ENCODE measurements around the gene MDK. TPM values are rescaled to one million over a fixed set of nuclear protein-coding genes. Genes with fewer than 3 reads are reported as not detected.

The MDK gene
- 36.3 TPM for polyA plus RNA-seq (2013, experiment 1 of 2; ENCODE audit: insufficient read length)
- 35.6 TPM for polyA plus RNA-seq (2013, experiment 2 of 2; ENCODE audit: insufficient read length)

GRCh38 chr11:46381048-46381818 lies at the start of gene MDK:
Gene MDK (plus strand): TSS chr11:46381669. CDS start chr11:46382058, 389 bp downstream.
- no peak for DNase-seq

GRCh38 chr11:46332093-46332567 lies 49.3 kb upstream of the MDK start:
- DNase-seq, result no peak

GRCh38 chr11:46332568-46333393 lies 48.7 kb upstream of the MDK start:
- no peak for DNase-seq

DNA sequence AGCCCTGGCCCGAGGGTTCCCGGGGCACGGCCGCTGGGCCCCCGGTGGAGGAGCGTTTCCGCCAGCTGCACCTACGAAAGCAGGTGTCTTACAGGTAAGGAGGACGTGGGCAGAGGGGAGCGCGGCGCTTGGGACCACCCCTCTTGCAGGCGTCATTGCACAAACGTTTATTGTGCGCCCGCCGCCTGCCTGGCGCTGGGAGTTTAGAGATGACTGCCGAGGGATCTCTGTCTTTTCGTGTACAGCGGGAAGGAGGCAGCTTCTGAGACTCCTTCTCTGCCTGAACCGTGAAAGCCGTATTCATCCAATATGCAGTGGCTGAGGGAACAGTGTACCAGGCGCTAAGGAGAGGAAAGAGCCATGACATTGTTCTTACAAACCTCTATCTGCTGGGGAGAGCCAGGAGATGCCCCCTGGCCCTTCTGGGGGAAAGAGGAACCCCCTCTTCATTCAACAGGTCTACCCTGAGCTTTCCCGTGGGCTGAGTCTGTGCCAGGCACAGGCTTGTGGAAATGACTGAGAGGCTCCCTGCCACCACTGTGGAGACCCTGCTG lies 48.0 kb upstream of the MDK start:
- no peak for DNase-seq

- no peak for DNase-seq
Observed at GRCh38 chr11:46334211-46334610, 47.3 kb upstream of the MDK start.

- no peak for DNase-seq
Observed at GRCh38 chr11:46335271-46335670, 46.2 kb upstream of the MDK start.

DNA sequence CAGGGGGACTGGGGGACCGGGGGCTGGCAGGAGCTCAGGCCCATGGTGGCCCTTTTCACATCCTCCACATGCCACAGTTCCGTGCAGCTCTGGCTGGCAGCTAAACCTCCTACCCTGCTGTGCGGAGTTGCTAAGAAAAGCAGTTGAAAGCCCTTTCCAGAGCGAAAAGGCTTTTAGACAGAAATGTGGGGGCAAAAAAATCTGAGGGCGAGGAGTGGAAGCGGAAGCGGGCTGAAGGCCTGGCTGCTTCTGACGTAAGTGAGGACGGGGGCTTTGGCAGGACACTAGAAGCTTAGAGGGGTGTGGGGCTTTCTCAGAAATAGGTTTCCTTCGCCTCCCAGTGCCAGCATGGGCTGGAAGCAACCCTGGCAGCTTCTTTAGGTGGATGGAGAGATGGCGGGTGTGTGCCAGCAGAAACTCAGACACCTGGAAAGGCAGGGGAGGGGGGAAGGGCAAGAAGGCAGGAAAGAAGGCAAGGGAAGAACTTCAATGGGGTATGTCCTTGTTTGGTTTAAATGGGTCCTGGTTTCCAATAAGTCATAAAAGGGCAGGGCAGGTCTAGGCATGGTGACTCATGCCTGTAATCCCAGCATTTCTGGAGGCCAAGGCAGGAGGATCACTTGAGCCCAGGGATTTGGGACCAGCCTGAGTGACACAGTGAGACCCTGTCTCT lies 45.4 kb upstream of the MDK start:
- DNase-seq, result peak; percentile 29

DNA sequence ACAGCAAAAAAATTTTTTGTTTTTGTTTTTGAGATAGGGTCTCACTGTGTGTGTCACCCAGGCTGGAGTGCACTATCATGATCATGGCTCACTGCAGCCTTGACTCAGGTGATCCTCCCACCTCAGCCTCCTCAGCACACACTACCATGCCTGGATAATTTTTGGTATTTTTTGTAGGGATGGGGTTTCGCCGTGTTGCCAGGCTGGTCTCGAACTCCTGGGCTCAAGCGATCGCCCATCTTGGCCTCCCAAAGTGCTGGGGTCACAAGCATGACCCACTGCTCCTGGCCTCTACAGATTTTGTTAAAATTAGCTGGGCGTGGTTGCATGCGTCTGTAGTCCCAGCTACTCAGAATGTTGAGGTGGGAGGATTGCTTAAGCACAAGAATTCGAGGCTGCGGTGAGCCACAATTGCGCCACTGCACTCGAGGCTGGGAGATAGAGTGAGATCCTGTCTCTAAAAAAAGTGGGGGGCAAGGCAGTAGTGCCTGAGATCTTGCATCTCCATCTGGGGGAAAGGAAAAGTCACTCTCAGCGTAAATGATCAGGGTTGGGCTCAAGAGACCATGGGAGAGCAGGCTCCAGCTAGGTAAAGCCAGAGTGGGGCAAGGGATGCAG lies 44.8 kb upstream of the MDK start:
- DNase-seq, result no peak

- no peak for DNase-seq
Observed at GRCh38 chr11:46337626-46338345, 43.7 kb upstream of the MDK start.

GRCh38 chr11:46338636-46338987 lies 42.9 kb upstream of the MDK start:
- DNase-seq, result no peak

DNA sequence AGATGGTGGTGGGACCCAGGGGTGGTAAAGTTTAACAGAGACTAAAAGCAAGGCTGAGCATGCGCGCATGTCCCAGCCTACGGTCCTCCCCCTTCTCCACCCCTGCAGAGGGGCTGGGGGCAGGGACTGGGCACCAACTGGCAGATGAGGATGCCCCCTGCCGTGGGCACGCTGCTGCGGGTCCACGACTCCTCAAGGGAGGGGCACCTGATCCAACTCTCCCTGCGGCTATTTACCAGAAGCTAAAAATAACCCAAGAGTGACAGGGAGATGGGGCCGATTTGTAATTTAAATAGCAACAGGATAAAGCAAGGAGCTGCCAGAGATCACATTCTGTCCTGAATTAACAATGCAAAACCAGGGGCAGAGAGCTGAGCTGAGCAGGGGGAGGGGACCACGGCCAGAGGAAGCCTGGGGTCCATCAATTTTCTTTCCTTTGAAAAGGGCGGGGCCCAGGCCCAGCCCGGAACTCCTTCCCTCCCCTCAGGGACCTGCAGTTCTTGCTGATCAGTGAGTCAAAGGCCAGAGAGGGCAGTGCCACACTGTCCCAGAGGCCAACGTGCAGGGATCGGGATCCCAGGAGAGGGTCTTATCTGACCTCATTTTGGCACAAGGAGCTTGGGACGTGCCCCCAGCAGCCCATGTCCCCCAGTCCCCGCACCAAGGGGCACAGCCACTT lies 42.3 kb upstream of the MDK start:
- DNase-seq, result peak; percentile 51

GRCh38 chr11:46339816-46340215 lies 41.7 kb upstream of the MDK start:
- no peak for DNase-seq

- no peak for DNase-seq
Observed at GRCh38 chr11:46341454-46341853, 40.0 kb upstream of the MDK start.

- DNase-seq, result no peak
Observed at GRCh38 chr11:46342239-46342638, 39.2 kb upstream of the MDK start.

- no peak for DNase-seq
Observed at GRCh38 chr11:46343520-46343919, 37.9 kb upstream of the MDK start.

GRCh38 chr11:46345131-46345597 lies 36.3 kb upstream of the MDK start:
- no peak for DNase-seq

DNA sequence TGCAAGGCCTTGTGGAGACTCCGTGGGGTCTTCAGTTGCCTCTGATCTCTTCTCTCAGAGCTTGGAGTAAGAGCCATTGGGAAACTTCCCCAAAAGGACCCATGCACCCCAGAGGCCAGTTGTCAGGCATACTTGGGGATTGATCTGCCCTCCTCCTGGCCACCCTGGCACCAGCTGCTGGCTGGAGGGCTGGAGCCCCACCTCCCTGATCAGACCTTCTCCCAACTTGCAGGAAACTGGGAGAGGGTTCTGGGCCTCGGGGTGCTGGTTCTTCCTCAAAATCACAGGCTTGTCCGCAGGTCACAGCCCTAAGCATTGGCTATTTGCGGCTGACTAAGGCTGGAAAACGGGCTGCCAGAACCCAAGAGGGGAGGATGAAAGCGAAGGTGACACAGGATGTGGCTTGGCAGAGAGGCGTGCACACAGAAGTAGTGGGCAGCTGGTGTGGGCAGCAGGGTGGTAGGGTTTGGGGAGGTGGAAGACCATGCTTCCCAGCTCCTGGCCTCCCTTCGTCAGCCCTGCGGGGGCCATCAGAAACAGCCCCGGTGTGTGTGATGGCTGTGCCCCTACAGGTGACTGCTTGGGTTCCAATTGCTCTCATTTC lies 35.5 kb upstream of the MDK start:
- no peak for DNase-seq

DNA sequence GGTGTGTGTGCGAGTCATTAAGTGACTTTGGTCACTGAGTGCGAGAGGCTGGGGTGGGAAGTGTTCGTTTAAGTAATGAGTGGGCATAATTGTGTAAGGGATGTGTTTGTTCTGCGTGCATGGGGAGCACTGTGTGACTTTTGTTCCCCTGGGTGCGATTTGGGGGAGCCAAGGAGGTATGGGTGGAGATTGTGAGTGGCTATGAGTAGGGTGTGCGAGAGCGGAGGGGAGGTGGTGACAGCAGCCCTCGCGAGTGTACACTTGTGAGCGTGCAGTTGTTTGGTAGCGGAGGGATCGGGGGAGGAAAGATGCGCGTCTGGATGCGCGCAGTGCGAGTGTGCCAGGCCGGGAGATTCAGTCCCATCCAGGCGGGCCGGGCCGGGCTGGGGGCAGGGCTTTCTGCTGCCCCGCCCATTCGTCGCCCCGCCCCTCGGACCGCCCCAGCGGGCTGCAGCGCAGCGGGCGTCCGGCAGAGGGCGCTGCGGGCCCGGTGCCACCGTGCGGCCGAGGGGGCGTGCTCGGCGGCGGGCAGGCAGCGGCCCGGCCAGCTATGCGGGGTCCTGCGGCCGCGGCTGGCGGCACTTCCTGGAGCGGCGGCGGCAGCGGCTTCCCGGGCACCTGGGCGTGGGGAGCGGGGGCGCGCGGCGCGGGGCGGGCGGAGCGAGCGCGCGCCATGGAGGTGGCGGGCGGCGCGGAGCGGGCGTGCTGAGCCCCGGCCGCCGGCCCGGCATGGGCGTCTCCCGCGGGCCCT lies 34.4 kb upstream of the MDK start, which contains the start of gene DGKZ:
DGKZ (plus strand) TSS at position 578 of the 751 bp plus-strand sequence. CDS start 197 bp downstream, outside the sequence.
- DNase-seq, result peak; percentile 80

DNA sequence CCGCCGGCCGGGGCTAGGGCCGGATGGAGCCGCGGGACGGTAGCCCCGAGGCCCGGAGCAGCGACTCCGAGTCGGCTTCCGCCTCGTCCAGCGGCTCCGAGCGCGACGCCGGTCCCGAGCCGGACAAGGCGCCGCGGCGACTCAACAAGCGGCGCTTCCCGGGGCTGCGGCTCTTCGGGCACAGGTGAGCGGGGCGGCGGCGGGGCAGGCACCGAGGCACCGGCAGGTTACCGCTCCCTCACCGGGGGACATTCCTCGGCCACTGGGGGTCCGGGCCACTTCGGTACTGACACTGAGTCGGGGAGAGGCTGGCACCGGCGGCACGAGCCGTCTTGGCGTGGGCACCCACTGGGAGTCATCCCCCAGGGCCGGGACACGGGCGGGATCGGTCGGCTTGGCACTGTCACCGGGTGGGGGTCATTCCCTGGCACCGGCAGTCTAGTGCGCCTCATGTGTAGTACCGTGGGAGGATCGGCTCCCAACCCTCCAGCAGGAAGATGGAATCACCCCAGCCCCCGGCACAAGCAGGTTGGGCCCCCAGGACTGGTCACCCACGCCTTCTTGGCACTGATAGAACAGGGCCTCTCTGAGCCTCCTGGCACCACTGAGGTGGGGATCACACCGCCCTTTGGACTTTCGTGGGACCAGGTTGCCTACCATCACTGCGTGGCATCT lies 33.7 kb upstream of the MDK start:
- no peak for DNase-seq
